Lung (tissue), 16 donors: ENCODE data around the gene TDRD6. TPM values are rescaled to one million over a fixed set of nuclear protein-coding genes. Genes with fewer than 3 reads are reported as not detected.

Experiments
- ATAC-seq: fragments of 200-7000 bp; cut with Tn5 transposase; one replicate; pipeline ENCODE4 v1.9.1; 2020; ENCODE audit warnings: moderate number of reproducible peaks; ENCODE audit not compliant: insufficient read depth, low FRiP score
- DNase-seq, 3 donors: peaks; one replicate each; pipeline ENCODE4 v3.0.0-alpha.2; 2013 to 2017
- H3K27ac ChIP-seq, 2 donors: one replicate each; pipeline ENCODE4 v1.5.1; 2013; ENCODE audit warnings: mild to moderate bottlenecking in 2 of 2, moderate library complexity in 2 of 2, control low read depth in 1 of 2, inconsistent platforms in 1 of 2, low read depth in 1 of 2, low read length in 1 of 2
- H3K27me3 ChIP-seq, 3 donors: one replicate each; pipeline ENCODE4 v1.5.1; 2013; ENCODE audit warnings: low read length in 2 of 3; ENCODE audit not compliant: control insufficient read depth in 3 of 3, insufficient read depth in 3 of 3
- H3K36me3 ChIP-seq, 4 donors: one replicate each; pipeline ENCODE4 v1.5.1; 2013; ENCODE audit warnings: low read length in 4 of 4, mild to moderate bottlenecking in 1 of 4, moderate library complexity in 1 of 4; ENCODE audit not compliant: control insufficient read depth in 4 of 4, insufficient read depth in 4 of 4
- H3K4me1 ChIP-seq, 5 donors: one replicate each; pipeline ENCODE4 v1.5.1; 2013; ENCODE audit warnings: low read length in 5 of 5, mild to moderate bottlenecking in 2 of 5, moderate library complexity in 1 of 5; ENCODE audit not compliant: control insufficient read depth in 5 of 5, insufficient read depth in 5 of 5
- H3K4me3 ChIP-seq: one replicate; pipeline ENCODE4 v1.5.1; 2013; ENCODE audit warnings: mild to moderate bottlenecking, control low read depth, moderate library complexity
- H3K9ac ChIP-seq, 2 donors: one replicate each; pipeline ENCODE4 v1.5.1; 2013; ENCODE audit warnings: low read length in 2 of 2, control low read depth in 1 of 2; ENCODE audit not compliant: insufficient read depth in 1 of 2
- H3K9me3 ChIP-seq, 4 donors: one replicate each; pipeline ENCODE4 v1.5.1; 2013; ENCODE audit warnings: low read length in 3 of 4, mild to moderate bottlenecking in 1 of 4, moderate library complexity in 1 of 4; ENCODE audit not compliant: control insufficient read depth in 4 of 4, insufficient read depth in 3 of 4
- CTCF ChIP-seq: IDR thresholded peaks from 2 replicates; pipeline ENCODE4 v1.5.1; 2012; ENCODE audit warnings: mild to moderate bottlenecking; ENCODE audit errors: control extremely low read depth, extremely low read depth
- WGBS, 2 donors: extraction: QIAGEN DNeasy Blood & Tissue Kit; methylation state at CpG; one replicate each; pipeline ENCODE4 v1.1.7; 2013; 5-methylcytosine and 5-hydroxymethylcytosine counted together
- long read RNA-seq, 5 donors: transcript quantifications; one replicate each; lab custom pipeline, GENCODE V29; 2026
- polyA plus RNA-seq, 2 donors: library from polyadenylated mRNA; stranded (reverse); fragments of 200-250 nt; gene quantifications; one replicate each; pipeline ENCODE4 v1.2.1, GENCODE V29; 2013
- total RNA-seq, 2 donors: library from RNA; depleted of rRNA in 1 of 2; stranded (reverse); fragments of >200 nt in 1 of 2; gene quantifications; one replicate each; pipeline ENCODE4 v1.2.1, GENCODE V29; 2014 to 2021
- donor health status: control.
- donor health status: control.
- donor health status: Bipolar disorder and iron deficiency.
- donor health status: healthy.
- donor health status: DM: yes; HTN: yes; CAD: no.

The TDRD6 gene
- 1 to 10 TPM in 1 of 2 donors, under 1 TPM in 1; 0.34 to 1.8 TPM for total RNA-seq
- under 1 TPM; 0.03 to 0.51 TPM for polyA plus RNA-seq
- long read RNA-seq, donor 1 = 0 reads
- long read RNA-seq, donor 2 = 0 reads
- long read RNA-seq, donor 3 = 0 reads
- long read RNA-seq, donor 4 = 0 reads
- long read RNA-seq, donor 5 = 0 reads

- no peaks in the 10 kb centered on the region for H3K36me3 ChIP-seq
- no peak for TF ChIP-seq CTCF
- no peak within 1 kb of the TSS for H3K9ac ChIP-seq
- H3K27me3 ChIP-seq = no peaks in the 10 kb centered on the region
- H3K9me3 ChIP-seq = no peaks in the 10 kb centered on the region
- WGBS, 2 donors = 92 to 93% methylated on average over 41 of the region's 41 CpGs
- no peak within 1 kb of the TSS for H3K27ac ChIP-seq
- DNase-seq (no peak), ATAC-seq (no peak)
- no peak within 1 kb of the TSS for H3K4me3 ChIP-seq
- peaks cover 0 to 17% (median 0%) of the 10 kb centered on the region in 5 donors for H3K4me1 ChIP-seq
These were observed at the start of gene TDRD6 for GRCh38 chr6:46687619-46688097. Gene TDRD6, plus strand, starts transcription at chr6:46687885. Its CDS starts 244 bp downstream, at chr6:46688129.

- H3K27ac ChIP-seq = no peak overlapping the region
- H3K9me3 ChIP-seq = no peaks in the 10 kb centered on the region
- DNase-seq (no peak), ATAC-seq (no peak)
- H3K36me3 ChIP-seq = peaks cover 0 to 4% (median 0%) of the 10 kb centered on the region in 4 donors
- peaks cover 0 to 6% (median 0%) of the 10 kb centered on the region in 5 donors for H3K4me1 ChIP-seq
- no peak overlapping the region for H3K9ac ChIP-seq
- 97% methylated on average over 1 of the region's 1 CpG for WGBS, 2 donors
- no peak overlapping the region for H3K4me3 ChIP-seq
- no peaks in the 10 kb centered on the region for H3K27me3 ChIP-seq
- no peak for TF ChIP-seq CTCF
These were observed 49.8 kb upstream of the TDRD6 start for GRCh38 chr6:46637933-46638332.

- Histone ChIP-seq H3K4me1 (peaks cover 0 to 6% (median 0%) of the 10 kb centered on the region in 5 donors), H3K9ac (no peak overlapping the region), H3K9me3 (no peaks in the 10 kb centered on the region), H3K27ac (no peak overlapping the region), H3K4me3 (no peak overlapping the region), H3K36me3 (peaks cover 0 to 4% (median 0%) of the 10 kb centered on the region in 4 donors), H3K27me3 (no peaks in the 10 kb centered on the region)
- TF ChIP-seq CTCF = no peak
- no peak for DNase-seq
- ATAC-seq = no peak
- WGBS, 2 donors = 81 to 89% methylated on average over 2 of the region's 2 CpGs
These were observed 49.0 kb upstream of the TDRD6 start for GRCh38 chr6:46638650-46639049.
